HEK293 (cell line): ENCODE measurements around the gene MXI1.

Source experiments
- CTCF ChIA-PET: fragments of 350-600 bp; formaldehyde crosslinking; extraction: SDS; loops from one replicate; lab custom pipeline; 2021; ENCODE audit warnings: antibody characterized with exemption; lab: Yijun Ruan, JAX
- POLR2A ChIA-PET: fragments of 300-600 bp; formaldehyde crosslinking; extraction: SDS; loops from one replicate; lab custom pipeline; 2020; ENCODE audit warnings: antibody characterized with exemption, inconsistent platforms; lab: Yijun Ruan, JAX
- H3K27ac ChIP-seq: fragments of 200-500 bp; sonication (Bioruptor generic); 2 replicates; pipeline ENCODE4 v1.5.1; 2014; ENCODE audit warnings: low read depth, low read length, control low read depth, inconsistent platforms; ENCODE audit errors: extremely low read depth
- H3K36me3 ChIP-seq, 2 experiments: fragments of 200-500 bp in 1 of 2; sonication (Bioruptor generic) in 1 of 2; 1 replicate in 1 of 2; 2 replicates in 1 of 2; pipeline ENCODE4 v1.5.1; 2014 to 2017; ENCODE audit warnings: inconsistent platforms in 2 of 2, low read length in 2 of 2; ENCODE audit not compliant: control insufficient read depth in 2 of 2, insufficient read depth in 1 of 2
- H3K4me1 ChIP-seq: fragments of 200-500 bp; sonication (Bioruptor generic); 2 replicates; pipeline ENCODE4 v1.5.1; 2014; ENCODE audit warnings: mild to moderate bottlenecking, low read length, inconsistent platforms; ENCODE audit not compliant: control insufficient read depth, insufficient read depth
- H3K4me3 ChIP-seq: 2 replicates; pipeline ENCODE4 v1.5.1; 2011; ENCODE audit warnings: low read depth, mild to moderate bottlenecking, control low read depth, low read length, moderate library complexity
- H3K9me3 ChIP-seq: fragments of 200-500 bp; sonication (Bioruptor generic); 2 replicates; pipeline ENCODE4 v1.5.1; 2014; ENCODE audit warnings: low read depth, low read length, inconsistent platforms; ENCODE audit not compliant: control insufficient read depth, insufficient read depth
- CTCF ChIP-seq: fragments of 450-650 bp; formaldehyde crosslinking; IDR thresholded peaks from 2 replicates; pipeline ENCODE4 v1.5.1; 2016; ENCODE audit warnings: missing biosample characterization, missing genetic modification characterization
- HOXA7 ChIP-seq: sonication (generic); formaldehyde crosslinking; IDR thresholded peaks from 2 replicates; pipeline ENCODE4 v1.8.1; 2022; ENCODE audit warnings: missing genetic modification reagents, borderline replicate concordance
- IKZF3 ChIP-seq: fragments of 450-650 bp; IDR thresholded peaks from 2 replicates; pipeline ENCODE4 v1.5.0; 2018; ENCODE audit warnings: missing biosample characterization, mild to moderate bottlenecking, missing genetic modification characterization, moderate library complexity
- KLF1 ChIP-seq: fragments of 450-650 bp; formaldehyde crosslinking; IDR thresholded peaks from 2 replicates; pipeline ENCODE4 v1.5.1; 2016; ENCODE audit warnings: missing biosample characterization, missing genetic modification characterization
- KLF9 ChIP-seq: fragments of 450-650 bp; formaldehyde crosslinking; IDR thresholded peaks from 2 replicates; pipeline ENCODE4 v1.5.1; 2016; ENCODE audit warnings: missing biosample characterization, missing genetic modification characterization, low read depth
- MZF1 ChIP-seq: fragments of 450-650 bp; formaldehyde crosslinking; IDR thresholded peaks from 2 replicates; pipeline ENCODE4 v1.5.1; 2017; ENCODE audit warnings: missing biosample characterization, missing genetic modification characterization, borderline replicate concordance
- OVOL3 ChIP-seq: fragments of 450-650 bp; formaldehyde crosslinking; IDR thresholded peaks from 2 replicates; pipeline ENCODE4 v1.5.1; 2016; ENCODE audit warnings: missing biosample characterization, missing genetic modification characterization
- TRIM28 ChIP-seq: IDR thresholded peaks from 2 replicates; pipeline ENCODE4 v1.6.1; 2011; ENCODE audit warnings: low read length, control low read depth, borderline replicate concordance
- ZBTB10 ChIP-seq: fragments of 450-650 bp; formaldehyde crosslinking; IDR thresholded peaks from 2 replicates; pipeline ENCODE4 v1.5.1; 2016; ENCODE audit warnings: missing biosample characterization, missing genetic modification characterization
- ZBTB44 ChIP-seq: fragments of 450-650 bp; IDR thresholded peaks from 2 replicates; pipeline ENCODE4 v1.5.1; 2018; ENCODE audit warnings: missing biosample characterization, mild to moderate bottlenecking, missing genetic modification characterization
- ZNF10 ChIP-seq: fragments of 450-650 bp; formaldehyde crosslinking; IDR thresholded peaks from 2 replicates; pipeline ENCODE4 v1.5.1; 2017; ENCODE audit warnings: missing biosample characterization, missing genetic modification characterization
- ZNF157 ChIP-seq: fragments of 450-650 bp; formaldehyde crosslinking; IDR thresholded peaks from 2 replicates; pipeline ENCODE4 v1.5.1; 2016; ENCODE audit warnings: missing biosample characterization, missing genetic modification characterization
- ZNF19 ChIP-seq: fragments of 450-650 bp; formaldehyde crosslinking; IDR thresholded peaks from 2 replicates; pipeline ENCODE4; 2016; ENCODE audit warnings: missing biosample characterization, missing genetic modification characterization, low read depth
- ZNF202 ChIP-seq: fragments of 450-650 bp; formaldehyde crosslinking; IDR thresholded peaks from 2 replicates; pipeline ENCODE4 v1.5.1; 2016; ENCODE audit warnings: missing biosample characterization, missing genetic modification characterization, borderline replicate concordance
- ZNF416 ChIP-seq: fragments of 450-650 bp; formaldehyde crosslinking; IDR thresholded peaks from 2 replicates; pipeline ENCODE4 v1.5.1; 2016; ENCODE audit warnings: missing biosample characterization, missing genetic modification characterization
- ZNF501 ChIP-seq: fragments of 450-650 bp; formaldehyde crosslinking; IDR thresholded peaks from 2 replicates; pipeline ENCODE4 v1.5.1; 2016; ENCODE audit warnings: missing biosample characterization, missing genetic modification characterization
- ZNF510 ChIP-seq: fragments of 450-650 bp; formaldehyde crosslinking; IDR thresholded peaks from 2 replicates; pipeline ENCODE4 v1.5.1; 2018; ENCODE audit warnings: mild to moderate bottlenecking, missing genetic modification characterization, missing biosample characterization; ENCODE audit not compliant: insufficient replicate concordance
- ZNF513 ChIP-seq: fragments of 450-650 bp; IDR thresholded peaks from 2 replicates; pipeline ENCODE4 v1.5.1; 2018; ENCODE audit warnings: missing biosample characterization, missing genetic modification characterization
- ZNF544 ChIP-seq: fragments of 450-650 bp; formaldehyde crosslinking; IDR thresholded peaks from 2 replicates; pipeline ENCODE4 v1.5.0; 2017; ENCODE audit warnings: missing biosample characterization, missing genetic modification characterization
- ZNF561 ChIP-seq: fragments of 450-650 bp; IDR thresholded peaks from 2 replicates; pipeline ENCODE4 v1.5.1; 2018; ENCODE audit warnings: missing biosample characterization, missing genetic modification characterization, borderline replicate concordance
- ZNF580 ChIP-seq: fragments of 450-650 bp; formaldehyde crosslinking; IDR thresholded peaks from 2 replicates; pipeline ENCODE4 v1.5.1; 2016; ENCODE audit warnings: missing biosample characterization, missing genetic modification characterization
- ZNF600 ChIP-seq: fragments of 450-650 bp; formaldehyde crosslinking; IDR thresholded peaks from 2 replicates; pipeline ENCODE4 v1.5.1; 2016; ENCODE audit warnings: missing biosample characterization, missing genetic modification characterization
- ZNF670 ChIP-seq: fragments of 450-650 bp; formaldehyde crosslinking; IDR thresholded peaks from 2 replicates; pipeline ENCODE4 v1.5.1; 2016; ENCODE audit warnings: missing biosample characterization, missing genetic modification characterization, low read depth
- ZNF776 ChIP-seq: fragments of 450-650 bp; formaldehyde crosslinking; IDR thresholded peaks from 2 replicates; pipeline ENCODE4 v1.5.0; 2017; ENCODE audit warnings: missing biosample characterization, missing genetic modification characterization, borderline replicate concordance

The MXI1 gene

GRCh38 chr10:110223298-110223925 lies 16.0 kb downstream of the MXI1 start (continued):
- TF ChIP-seq ZNF580 (tag by site-specific recombination) (no peak), ZNF157 (tag by site-specific recombination) (no peak), ZNF544 (no peak), ZNF776 (tag by site-specific recombination) (no peak)
- TF ChIP-seq, all 188 proteins: peak for 0

- Histone ChIP-seq H3K36me3 (peaks cover 7 to 16% of the 10 kb centered on the region in 2 experiments; a peak in 2 of 3 replicates), H3K4me1 (peaks cover 7% of the 10 kb centered on the region), H3K4me3 (no peak overlapping the region), H3K9me3 (no peaks in the 10 kb centered on the region), H3K27ac (peak overlapping the region; percentile 90; the same call in 1 of the 2 replicates)
- TF ChIP-seq TRIM28 (no peak), ZNF561 (tag by site-specific recombination) (no peak), HOXA7 (no peak), ZNF19 (tag by site-specific recombination) (no peak), ZNF10 (no peak), ZNF670 (tag by site-specific recombination) (no peak), CTCF (tag by site-specific recombination) (no peak), MZF1 (tag by site-specific recombination) (no peak), KLF9 (no peak), ZNF157 (tag by site-specific recombination) (no peak), ZBTB10 (tag by site-specific recombination) (no peak), ZNF202 (tag by site-specific recombination) (no peak), ZBTB44 (no peak), OVOL3 (no peak)
- ChIA-PET CTCF (interaction anchor here (0.6 to 5.1 kb wide), 9 partner anchors 12 to 468 kb away, joined by 3 to 70 read pairs (median 4); partner anchors contain the start of gene MXI1), POLR2A (interaction anchor here (0.8 to 5.3 kb wide), 4 partner anchors 15 to 217 kb away, joined by 3 to 75 read pairs (median 10); partner anchors contain the start of gene ADD3)
Observed at GRCh38 chr10:110224992-110225391, 17.6 kb downstream of the MXI1 start.

- Histone ChIP-seq H3K4me3 (peak overlapping the region; percentile 85), H3K36me3 (peaks cover 7 to 18% of the 10 kb centered on the region in 2 experiments; a peak in 2 of 3 replicates), H3K9me3 (no peaks in the 10 kb centered on the region), H3K4me1 (peaks cover 7% of the 10 kb centered on the region), H3K27ac (peak overlapping the region; percentile 90; the same call in 1 of the 2 replicates)
- POLR2A ChIA-PET: interaction anchor here (0.8 to 2.2 kb wide), 3 partner anchors 15 to 218 kb away, joined by 3 to 15 read pairs (median 4); partner anchors contain the start of gene ADD3
- CTCF ChIA-PET: interaction anchor here (0.7 to 5.1 kb wide), 6 partner anchors 17 to 125 kb away, joined by 3 to 47 read pairs (median 4); no protein-coding TSS in a partner anchor
- TF ChIP-seq KLF1 (tag by site-specific recombination) (no peak), ZNF513 (tag by site-specific recombination) (no peak), IKZF3 (tag by site-specific recombination) (peak; percentile 90), ZNF501 (tag by site-specific recombination) (no peak), KLF9 (no peak), ZNF600 (tag by site-specific recombination) (peak; percentile 65), ZNF416 (tag by site-specific recombination) (no peak), ZNF510 (tag by site-specific recombination) (no peak)
Observed at GRCh38 chr10:110225441-110225755, 18.0 kb downstream of the MXI1 start.
